ENCODE data around the gene CCDC107. TPM values are rescaled to one million over a fixed set of nuclear protein-coding genes. Genes with fewer than 3 reads are reported as not detected.

Gene CCDC107
- total RNA-seq, 4 donors from 2014 or later: 68.4 to 117 (median 104) TPM

GRCh38 chr9:35612843-35613242, 45.2 kb upstream of the CCDC107 start:
- H3K4me1 ChIP-seq: peaks cover 4 to 21% (median 12%) of the 10 kb centered on the region in 4 donors
- no peak overlapping the region for H3K4me3 ChIP-seq
- no peaks in the 10 kb centered on the region for H3K27me3 ChIP-seq
- H3K36me3 ChIP-seq: peaks cover 21 to 28% (median 26%) of the 10 kb centered on the region in 4 donors
- no peaks in the 10 kb centered on the region for H3K9me3 ChIP-seq
- H3K27ac ChIP-seq (replicated peaks in 1 of 4): no peak overlapping the region
- DNase-seq (ENCODE audit: extremely low spot score): no peak
- WGBS: 68% methylated on average over 2 of the region's 2 CpGs
- TF ChIP-seq CTCF (IDR thresholded peaks at IDR 0.05) (no peak), POLR2A (IDR thresholded peaks at IDR 0.05; ENCODE audit: low read depth) (no peak), POLR2AphosphoS5 (IDR thresholded peaks at IDR 0.05) (no peak), EP300 (IDR thresholded peaks at IDR 0.05) (no peak)
- intact Hi-C loops (cut with DNase I): no loop called here

DNA sequence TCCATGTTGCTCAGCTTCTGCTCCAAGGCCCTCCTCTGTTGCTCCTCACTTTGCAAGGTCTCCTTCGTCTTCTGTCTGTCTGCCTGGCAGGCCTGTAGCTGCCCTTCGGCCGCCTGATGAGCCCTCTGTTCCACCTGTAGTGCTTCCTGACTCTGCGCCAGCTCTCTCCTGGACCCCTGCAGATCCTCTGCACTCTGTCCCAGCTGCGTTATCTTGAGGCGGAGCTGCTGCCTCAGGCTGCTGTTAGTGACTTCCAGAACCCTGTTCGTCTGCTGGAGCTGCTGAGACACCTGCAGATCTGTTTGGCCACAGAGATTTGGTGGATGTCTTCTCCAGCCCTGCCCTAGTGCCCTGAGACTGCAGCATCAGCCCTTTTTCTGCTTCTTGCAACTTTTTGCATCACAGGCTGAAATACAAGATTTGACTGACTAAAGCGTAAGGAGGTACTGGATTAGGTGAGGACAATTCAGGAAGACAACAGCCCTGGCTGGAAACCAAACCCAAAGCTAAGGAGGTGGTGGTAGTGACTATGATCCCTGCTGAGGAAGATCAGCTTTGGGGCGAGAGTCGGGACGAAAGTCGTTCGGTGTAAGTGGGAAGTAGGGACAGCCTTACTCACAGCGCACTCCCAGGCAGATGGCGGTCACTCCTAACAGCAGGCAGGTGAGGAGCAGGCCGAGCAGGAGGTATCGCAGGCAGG, 42.0 kb upstream of the CCDC107 start:
- no peak overlapping the region for H3K27ac ChIP-seq (replicated peaks in 1 of 4)
- H3K4me3 ChIP-seq: no peak overlapping the region
- no peaks in the 10 kb centered on the region for H3K9me3 ChIP-seq
- TF ChIP-seq CTCF (IDR thresholded peaks at IDR 0.05): no peak
- TF ChIP-seq EP300 (IDR thresholded peaks at IDR 0.05): no peak
- TF ChIP-seq POLR2AphosphoS5 (IDR thresholded peaks at IDR 0.05): no peak
- no peak for TF ChIP-seq POLR2A (IDR thresholded peaks at IDR 0.05; ENCODE audit: low read depth)
- peaks cover 4 to 17% (median 14%) of the 10 kb centered on the region in 4 donors for H3K4me1 ChIP-seq
- no peaks in the 10 kb centered on the region for H3K36me3 ChIP-seq
- WGBS: 73% methylated on average over 17 of the region's 17 CpGs
- intact Hi-C loops (cut with DNase I): no loop called here
- DNase-seq (ENCODE audit: extremely low spot score): no peak
- H3K27me3 ChIP-seq: no peaks in the 10 kb centered on the region

- H3K27me3 ChIP-seq: no peaks in the 10 kb centered on the region
- 11% methylated on average over 45 of the region's 51 CpGs for WGBS
- no peaks in the 10 kb centered on the region for H3K9me3 ChIP-seq
- peaks cover 4 to 17% (median 13%) of the 10 kb centered on the region in 4 donors for H3K4me1 ChIP-seq
- TF ChIP-seq POLR2AphosphoS5 (IDR thresholded peaks at IDR 0.05): peak in 1 of 2 donors; percentile 48
- TF ChIP-seq CTCF (IDR thresholded peaks at IDR 0.05): peak in 2 of 3 experiments; percentile 5 to 7
- no peak for TF ChIP-seq EP300 (IDR thresholded peaks at IDR 0.05)
- DNase-seq (ENCODE audit: extremely low spot score): no peak
- intact Hi-C loops (cut with DNase I): no loop called here
- no peaks in the 10 kb centered on the region for H3K36me3 ChIP-seq
- peak overlapping the region; percentile 50 to 62 (median 54) for H3K4me3 ChIP-seq
- peak overlapping the region in 1 of 4 donors; percentile 35 for H3K27ac ChIP-seq (replicated peaks in 1 of 4)
These were observed 41.2 kb upstream of the CCDC107 start for GRCh38 chr9:35616681-35617459.

- DNase-seq (ENCODE audit: extremely low spot score): no peak
- intact Hi-C loops (cut with DNase I): no loop called here
- no peaks in the 10 kb centered on the region for H3K36me3 ChIP-seq
- no peaks in the 10 kb centered on the region for H3K27me3 ChIP-seq
- peaks cover 4 to 17% (median 13%) of the 10 kb centered on the region in 4 donors for H3K4me1 ChIP-seq
- TF ChIP-seq CTCF (IDR thresholded peaks at IDR 0.05): no peak
- TF ChIP-seq POLR2A (IDR thresholded peaks at IDR 0.05; ENCODE audit: low read depth): no peak
- TF ChIP-seq POLR2AphosphoS5 (IDR thresholded peaks at IDR 0.05): no peak
- peak overlapping the region in 1 of 4 donors; percentile 35 for H3K27ac ChIP-seq (replicated peaks in 1 of 4)
- WGBS: 64% methylated on average over 8 of the region's 8 CpGs
- H3K9me3 ChIP-seq: no peaks in the 10 kb centered on the region
- H3K4me3 ChIP-seq: peak overlapping the region; percentile 50 to 62 (median 54)
These were observed 40.5 kb upstream of the CCDC107 start for GRCh38 chr9:35617548-35617947.
